GM23248 (cell line): ENCODE data around the gene MTREX.

Experiments used
- EZH2 ChIP-seq: fragments of 200-600 bp; sonication (generic); IDR thresholded peaks from 2 replicates; pipeline ENCODE4 v1.6.1; 2018; ENCODE audit warnings: antibody characterized with exemption, mild to moderate bottlenecking; ENCODE audit not compliant: insufficient read depth, poor library complexity, severe bottlenecking
- EZH2phosphoT487 ChIP-seq: fragments of 200-600 bp; sonication (generic); IDR thresholded peaks from 2 replicates; pipeline ENCODE4 v1.6.1; 2018; ENCODE audit warnings: antibody characterized with exemption, moderate library complexity, mild to moderate bottlenecking, low read depth; ENCODE audit not compliant: insufficient read depth

DNA sequence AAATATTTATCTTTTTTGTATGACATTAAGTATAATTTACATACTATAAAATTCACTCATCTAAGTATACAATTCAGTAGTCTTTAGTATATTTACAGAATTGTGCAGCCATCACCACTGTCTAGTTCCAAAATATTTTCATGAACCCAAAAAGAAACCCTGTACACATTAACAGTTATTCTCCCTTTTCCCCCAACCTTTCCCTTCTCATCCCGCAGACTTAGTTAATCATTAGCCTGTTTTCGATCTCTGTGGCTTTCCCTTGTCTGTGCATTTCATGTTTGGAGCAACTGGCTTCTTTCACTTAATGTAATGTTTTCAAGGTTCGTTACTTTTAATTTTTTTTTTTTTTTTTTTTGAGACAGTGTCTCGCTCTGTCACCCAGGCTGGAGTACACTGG is 37.5 kb downstream of the MTREX start:
- TF ChIP-seq EZH2 (no peak), EZH2phosphoT487 (no peak)
